ENCODE results near the gene EGFL7. TPM values are rescaled to one million over a fixed set of nuclear protein-coding genes. Genes with fewer than 3 reads are reported as not detected.

EGFL7 gene
- total RNA-seq, 1 donor from 2014 or later: 3.8 TPM

- DNase-seq (ENCODE audit: low read depth): no peak
Observed at GRCh38 chr9:136659861-136660784, 2.6 kb upstream of the EGFL7 start.

- DNase-seq (ENCODE audit: low read depth): no peak
Observed at GRCh38 chr9:136660971-136661550, 1.7 kb upstream of the EGFL7 start.

DNA sequence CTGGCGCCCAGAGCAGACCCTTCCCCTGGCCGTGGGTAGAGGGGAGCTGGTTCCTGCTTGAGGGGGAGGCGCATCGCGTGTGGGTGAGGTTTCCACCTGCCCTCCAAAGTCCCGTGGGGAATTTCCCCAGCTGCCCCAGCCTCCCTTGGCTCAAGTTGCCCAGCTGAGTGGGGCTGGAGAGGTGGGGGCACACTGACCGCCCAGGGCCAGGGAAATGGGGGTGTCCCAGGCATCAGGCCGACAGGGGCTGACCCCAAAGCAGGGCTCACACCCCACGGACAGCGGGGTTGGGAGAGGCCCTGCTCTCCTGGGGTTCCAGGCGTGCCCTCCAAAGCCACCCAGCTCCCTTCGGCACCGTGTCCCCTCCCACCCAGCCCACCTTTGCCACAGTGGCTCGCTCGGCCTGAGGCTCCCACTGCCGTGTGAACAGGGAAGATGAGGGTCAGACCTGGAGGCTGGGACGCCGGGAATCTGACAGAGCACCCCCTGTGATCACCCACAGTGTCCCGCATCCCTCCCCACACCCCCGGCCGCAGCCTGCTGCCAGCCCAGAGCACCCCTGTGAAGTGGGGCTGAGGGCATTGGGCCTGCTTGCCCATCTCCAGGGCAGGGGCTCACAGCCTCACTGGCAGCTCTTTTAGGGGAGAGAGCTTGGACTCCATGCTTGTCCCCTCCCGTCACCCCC is 933 bp upstream of the EGFL7 start:
- DNase-seq (ENCODE audit: low read depth): no peak

GRCh38 chr9:136662326-136662655 is 425 bp upstream of the EGFL7 start:
- no peak for DNase-seq (ENCODE audit: low read depth)

DNA sequence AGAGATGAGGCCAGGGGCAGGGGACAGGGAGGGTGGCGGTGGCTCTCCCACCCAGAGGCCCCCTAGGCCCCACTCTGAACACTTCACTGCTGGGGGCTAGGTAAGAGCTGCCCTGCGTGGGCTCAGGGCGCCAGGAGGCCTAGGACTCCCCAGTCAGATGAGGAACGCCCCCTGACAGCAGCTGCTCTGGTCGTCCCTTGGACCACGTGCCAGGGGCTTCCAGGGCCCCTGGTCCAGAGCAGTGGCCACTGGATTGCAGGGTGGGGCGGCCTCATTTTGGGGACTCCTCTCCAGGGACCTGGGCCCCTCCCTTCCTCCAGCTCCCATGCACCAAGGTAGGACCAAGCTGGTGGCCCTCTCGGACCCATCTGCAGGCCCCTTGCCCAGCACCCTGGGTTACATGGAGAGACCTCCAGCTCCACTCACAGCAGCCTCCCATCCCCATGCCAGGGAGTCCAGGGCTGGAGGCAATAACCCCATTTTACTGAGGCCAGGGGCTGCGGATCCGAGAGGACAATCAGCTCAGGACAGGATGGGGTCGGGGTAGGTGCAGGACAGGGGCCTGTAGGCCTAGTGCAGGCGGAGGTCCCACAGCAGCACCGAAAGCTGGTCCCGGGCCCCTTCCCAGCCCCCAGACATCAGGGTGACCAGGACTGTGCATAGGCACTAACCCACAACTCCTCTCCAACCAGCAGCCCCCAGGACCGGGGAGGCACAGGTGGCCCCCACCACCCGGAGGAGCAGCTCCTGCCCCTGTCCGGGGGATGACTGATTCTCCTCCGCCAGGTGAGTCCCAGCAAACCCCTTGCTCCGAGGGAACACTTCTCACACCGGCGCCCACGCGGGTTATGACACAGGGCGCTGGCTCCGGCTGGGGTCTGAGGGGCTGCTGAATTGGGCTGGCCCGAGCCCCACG is 1.5 kb downstream of the EGFL7 start:
- no peak for DNase-seq (ENCODE audit: low read depth)

- no peak for DNase-seq (ENCODE audit: low read depth)
Observed at GRCh38 chr9:136665111-136665703, 2.5 kb downstream of the EGFL7 start.

DNA sequence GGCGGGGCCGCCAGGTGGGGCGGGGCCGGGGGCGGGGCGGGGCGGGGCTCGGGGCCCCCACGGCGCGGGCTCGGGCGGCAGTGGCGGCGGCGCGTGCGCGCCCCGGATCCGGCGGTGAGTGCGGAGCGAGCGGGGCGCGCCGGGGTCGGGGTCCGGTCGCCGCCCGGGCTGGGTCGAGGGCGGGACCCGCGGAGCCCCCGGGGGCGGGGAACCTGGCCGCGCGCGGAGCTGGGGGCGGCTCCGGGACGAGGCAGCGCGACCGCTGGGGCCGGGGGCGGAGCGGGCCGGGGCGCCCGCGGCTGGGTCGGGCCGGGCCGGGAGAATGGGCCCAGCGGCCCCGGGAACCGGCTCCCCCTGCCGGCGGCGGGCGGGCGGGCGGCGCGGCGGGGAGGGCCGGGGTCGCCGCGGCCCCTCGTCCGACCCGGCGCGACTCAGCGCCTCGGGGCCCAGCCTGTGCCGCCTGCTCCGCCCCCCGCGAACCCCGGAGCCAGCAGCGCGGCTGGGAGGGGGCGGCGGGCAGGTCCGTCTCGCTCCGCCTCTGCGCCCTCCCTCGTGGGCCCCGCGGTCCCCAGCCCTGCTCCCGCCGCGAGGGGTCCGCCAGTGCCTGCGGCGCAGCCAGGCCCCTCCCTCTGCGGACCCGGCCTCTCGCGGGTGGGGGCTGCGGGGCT is 3.1 kb downstream of the EGFL7 start:
- DNase-seq (ENCODE audit: low read depth): no peak

DNA sequence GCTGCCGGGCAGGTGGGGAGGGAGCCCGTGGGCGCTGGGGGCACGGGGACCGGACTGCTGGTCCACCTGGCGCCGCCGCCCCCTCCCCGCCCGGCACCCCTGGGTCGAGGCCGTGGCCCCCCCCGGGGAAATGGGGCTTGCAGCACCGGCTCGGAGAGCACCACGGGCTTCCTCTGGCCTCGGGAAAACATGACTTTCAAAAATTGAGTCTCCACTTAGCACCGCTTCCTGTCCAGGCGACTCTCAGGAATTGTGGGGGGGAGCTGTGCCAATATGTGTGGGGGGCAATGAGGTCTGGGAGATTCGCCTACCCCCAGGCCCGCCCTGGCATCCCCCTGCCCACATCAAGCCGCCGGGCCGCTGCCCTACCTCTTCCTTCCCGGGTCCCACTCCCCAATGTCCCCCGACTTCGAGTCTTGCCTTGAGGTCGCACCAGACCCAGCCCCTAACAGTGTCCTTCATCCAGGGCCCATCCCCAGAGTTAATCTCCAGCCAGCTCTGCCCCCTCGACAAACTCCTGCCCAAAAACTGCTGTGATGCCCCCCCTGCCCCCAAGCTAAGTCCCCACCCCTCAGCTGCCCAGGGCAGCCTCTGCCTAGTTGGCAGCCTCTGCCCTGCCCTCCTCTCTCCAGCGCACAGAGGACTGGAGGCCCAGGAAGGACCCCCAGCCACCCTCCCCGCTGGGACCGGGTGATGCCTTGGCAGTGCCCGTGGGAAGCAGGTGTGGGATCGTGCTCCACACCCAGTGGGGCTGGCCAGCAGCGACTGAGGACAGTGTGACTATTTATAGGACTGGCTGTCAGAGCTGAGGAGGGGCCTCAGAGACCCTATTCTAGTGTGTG is 3.9 kb downstream of the EGFL7 start:
- no peak for DNase-seq (ENCODE audit: low read depth)

GRCh38 chr9:136667214-136667939 is 4.7 kb downstream of the EGFL7 start:
- DNase-seq (ENCODE audit: low read depth): no peak

- no peak for DNase-seq (ENCODE audit: low read depth)
Observed at GRCh38 chr9:136667940-136668760, 5.4 kb downstream of the EGFL7 start.

- DNase-seq (ENCODE audit: low read depth): no peak
Observed at GRCh38 chr9:136668983-136669790, 6.5 kb downstream of the EGFL7 start.

DNA sequence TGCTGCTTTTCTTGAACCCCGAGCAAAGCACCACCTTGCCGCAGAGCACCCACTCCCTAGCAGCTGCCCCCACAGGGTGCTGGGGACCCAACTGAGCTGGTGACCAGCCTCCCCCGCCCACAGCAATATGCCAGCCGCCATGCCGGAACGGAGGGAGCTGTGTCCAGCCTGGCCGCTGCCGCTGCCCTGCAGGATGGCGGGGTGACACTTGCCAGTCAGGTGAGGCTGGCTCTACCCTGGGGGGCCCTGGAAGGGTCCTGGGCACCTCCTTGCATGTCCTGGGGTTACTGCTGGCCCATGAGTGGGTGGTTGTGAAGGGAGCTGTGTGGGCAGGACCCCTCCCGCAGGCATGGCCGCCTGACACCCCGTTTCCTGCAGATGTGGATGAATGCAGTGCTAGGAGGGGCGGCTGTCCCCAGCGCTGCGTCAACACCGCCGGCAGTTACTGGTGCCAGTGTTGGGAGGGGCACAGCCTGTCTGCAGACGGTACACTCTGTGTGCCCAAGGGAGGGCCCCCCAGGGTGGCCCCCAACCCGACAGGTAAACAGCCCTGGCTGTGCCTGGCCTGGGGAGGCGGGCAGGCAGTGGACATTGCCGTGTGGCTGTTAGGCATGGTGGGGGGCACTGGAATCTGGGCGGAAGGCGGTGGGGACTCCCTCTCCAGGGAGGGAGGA is 7.2 kb downstream of the EGFL7 start:
- no peak for DNase-seq (ENCODE audit: low read depth)

GRCh38 chr9:136670576-136671253 is 8.0 kb downstream of the EGFL7 start:
- no peak for DNase-seq (ENCODE audit: low read depth)

GRCh38 chr9:136671254-136671614 is 8.5 kb downstream of the EGFL7 start:
- no peak for DNase-seq (ENCODE audit: low read depth)

DNA sequence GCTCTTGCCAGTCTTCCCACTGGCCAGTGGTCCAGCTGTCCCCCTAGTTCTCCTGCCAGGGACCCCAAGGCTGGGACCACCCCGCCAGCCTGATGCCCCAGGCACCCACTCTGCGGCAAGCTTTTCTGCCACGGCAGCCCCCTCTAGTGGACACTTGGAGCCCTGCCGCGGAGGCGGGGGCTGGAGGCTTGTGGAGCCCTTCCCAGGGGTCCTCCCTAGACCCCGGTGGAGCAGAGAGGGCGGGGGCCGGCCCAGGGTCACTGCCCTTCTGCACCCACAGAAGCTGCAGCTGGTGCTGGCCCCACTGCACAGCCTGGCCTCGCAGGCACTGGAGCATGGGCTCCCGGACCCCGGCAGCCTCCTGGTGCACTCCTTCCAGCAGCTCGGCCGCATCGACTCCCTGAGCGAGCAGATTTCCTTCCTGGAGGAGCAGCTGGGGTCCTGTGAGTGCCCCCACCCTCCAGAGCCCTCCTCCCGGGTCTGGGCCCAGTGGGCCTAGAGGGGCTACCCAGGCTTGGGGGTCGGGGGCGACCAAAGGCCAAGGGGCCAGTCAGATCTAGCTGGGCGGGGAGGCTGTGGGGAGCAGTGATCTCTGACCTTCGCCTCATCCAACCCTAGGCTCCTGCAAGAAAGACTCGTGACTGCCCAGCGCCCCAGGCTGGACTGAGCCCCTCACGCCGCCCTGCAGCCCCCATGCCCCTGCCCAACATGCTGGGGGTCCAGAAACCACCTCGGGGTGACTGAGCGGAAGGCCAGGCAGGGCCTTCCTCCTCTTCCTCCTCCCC is 9.1 kb downstream of the EGFL7 start:
- DNase-seq (ENCODE audit: low read depth): no peak
